ENCODE results near the gene FANCM. TPM values are rescaled to one million over a fixed set of nuclear protein-coding genes. Genes with fewer than 3 reads are reported as not detected.

The FANCM gene, protein sequence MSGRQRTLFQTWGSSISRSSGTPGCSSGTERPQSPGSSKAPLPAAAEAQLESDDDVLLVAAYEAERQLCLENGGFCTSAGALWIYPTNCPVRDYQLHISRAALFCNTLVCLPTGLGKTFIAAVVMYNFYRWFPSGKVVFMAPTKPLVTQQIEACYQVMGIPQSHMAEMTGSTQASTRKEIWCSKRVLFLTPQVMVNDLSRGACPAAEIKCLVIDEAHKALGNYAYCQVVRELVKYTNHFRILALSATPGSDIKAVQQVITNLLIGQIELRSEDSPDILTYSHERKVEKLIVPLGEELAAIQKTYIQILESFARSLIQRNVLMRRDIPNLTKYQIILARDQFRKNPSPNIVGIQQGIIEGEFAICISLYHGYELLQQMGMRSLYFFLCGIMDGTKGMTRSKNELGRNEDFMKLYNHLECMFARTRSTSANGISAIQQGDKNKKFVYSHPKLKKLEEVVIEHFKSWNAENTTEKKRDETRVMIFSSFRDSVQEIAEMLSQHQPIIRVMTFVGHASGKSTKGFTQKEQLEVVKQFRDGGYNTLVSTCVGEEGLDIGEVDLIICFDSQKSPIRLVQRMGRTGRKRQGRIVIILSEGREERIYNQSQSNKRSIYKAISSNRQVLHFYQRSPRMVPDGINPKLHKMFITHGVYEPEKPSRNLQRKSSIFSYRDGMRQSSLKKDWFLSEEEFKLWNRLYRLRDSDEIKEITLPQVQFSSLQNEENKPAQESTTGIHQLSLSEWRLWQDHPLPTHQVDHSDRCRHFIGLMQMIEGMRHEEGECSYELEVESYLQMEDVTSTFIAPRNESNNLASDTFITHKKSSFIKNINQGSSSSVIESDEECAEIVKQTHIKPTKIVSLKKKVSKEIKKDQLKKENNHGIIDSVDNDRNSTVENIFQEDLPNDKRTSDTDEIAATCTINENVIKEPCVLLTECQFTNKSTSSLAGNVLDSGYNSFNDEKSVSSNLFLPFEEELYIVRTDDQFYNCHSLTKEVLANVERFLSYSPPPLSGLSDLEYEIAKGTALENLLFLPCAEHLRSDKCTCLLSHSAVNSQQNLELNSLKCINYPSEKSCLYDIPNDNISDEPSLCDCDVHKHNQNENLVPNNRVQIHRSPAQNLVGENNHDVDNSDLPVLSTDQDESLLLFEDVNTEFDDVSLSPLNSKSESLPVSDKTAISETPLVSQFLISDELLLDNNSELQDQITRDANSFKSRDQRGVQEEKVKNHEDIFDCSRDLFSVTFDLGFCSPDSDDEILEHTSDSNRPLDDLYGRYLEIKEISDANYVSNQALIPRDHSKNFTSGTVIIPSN (N-terminal part only)
- total RNA-seq, result 4.9 and 8.0 TPM in 2 replicates

DNA sequence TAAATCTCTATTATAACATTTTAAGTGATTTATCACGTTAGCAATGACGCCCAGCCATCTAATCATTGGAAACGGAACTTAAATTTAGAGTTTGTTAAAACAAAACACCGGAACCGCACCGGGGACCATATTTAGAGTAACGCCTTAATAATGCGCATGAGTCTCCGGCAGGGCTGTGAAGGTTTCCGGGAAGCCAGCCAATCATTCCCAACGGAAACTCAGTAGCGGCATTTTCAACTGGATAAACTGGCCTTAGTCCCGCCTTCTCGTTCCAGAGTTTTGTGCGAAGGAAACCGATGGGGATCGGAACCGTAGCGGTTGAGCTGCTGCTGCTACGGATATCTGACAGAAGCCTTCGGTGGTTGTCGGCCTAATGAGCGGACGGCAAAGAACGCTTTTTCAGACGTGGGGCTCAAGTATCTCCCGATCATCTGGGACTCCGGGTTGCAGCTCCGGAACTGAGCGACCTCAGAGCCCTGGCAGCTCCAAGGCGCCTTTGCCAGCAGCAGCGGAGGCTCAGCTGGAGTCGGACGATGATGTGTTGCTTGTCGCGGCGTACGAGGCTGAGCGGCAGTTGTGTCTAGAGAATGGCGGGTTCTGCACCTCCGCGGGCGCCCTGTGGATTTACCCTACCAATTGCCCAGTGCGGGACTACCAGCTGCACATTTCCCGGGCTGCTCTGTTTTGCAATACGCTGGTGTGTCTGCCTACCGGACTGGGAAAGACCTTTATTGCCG, at the start of gene FANCM:
Gene FANCM, plus strand, starts transcription at position 272 of the 737 bp plus-strand sequence. Its CDS starts 102 bp downstream, at position 374.

DNA sequence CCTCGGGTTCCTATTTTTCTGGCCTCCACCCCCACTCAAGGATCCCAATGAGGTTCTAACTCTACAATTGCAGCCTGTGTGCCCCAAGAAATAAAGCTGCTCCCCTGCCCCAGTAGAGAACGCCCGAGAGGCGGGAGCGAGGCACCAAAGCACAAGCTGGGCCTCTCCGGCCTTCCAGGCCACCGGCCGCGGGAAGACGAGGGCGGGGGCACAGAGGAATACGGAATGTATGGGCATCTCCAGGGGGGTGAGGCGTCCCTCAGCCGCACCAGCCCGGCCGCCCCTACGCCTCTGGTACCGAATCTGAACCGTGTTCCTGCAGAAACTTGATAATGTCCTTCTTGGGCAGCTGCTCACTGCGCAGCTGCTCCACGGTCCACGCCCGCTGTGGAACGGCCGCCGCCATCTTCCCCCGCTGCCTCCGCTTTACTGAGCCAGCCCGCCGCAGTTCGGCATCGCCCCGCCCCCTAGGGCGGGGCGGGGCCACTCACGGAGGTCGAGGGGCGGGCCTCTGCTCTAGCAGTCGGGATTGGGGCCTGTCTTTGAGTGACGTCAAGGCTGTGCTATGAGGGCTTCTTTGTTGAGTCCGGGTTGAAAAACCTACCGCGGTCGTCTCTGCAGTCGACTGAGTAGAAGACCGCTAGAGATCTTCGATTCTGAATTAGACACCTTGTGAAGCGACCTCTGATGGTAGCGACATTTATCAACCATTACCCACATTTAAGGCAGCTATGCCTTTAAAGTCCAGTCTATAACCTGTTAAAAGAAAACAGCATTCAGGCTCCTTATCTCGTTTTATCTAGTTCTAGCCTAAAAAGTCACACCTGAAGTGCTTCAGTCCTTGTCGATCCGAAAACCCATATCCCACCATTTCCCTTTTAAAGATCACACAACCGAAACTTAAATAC, 1.4 kb upstream of the FANCM start, which contains the start of gene FKBP3:
Gene FKBP3, minus strand, starts transcription at position 431 of the 908 bp plus-strand sequence. Its CDS starts 25 bp downstream, at position 406.

Other genes starting within 250 kb of the FANCM start
- 2.3 and 3.5 TPM in 2 replicates for gene KLHL28, start 174.0 kb upstream of the FANCM start, total RNA-seq
- gene TOGARAM1, start 173.7 kb upstream of the FANCM start, total RNA-seq, result 5.5 and 6.6 TPM in 2 replicates
- 11.8 and 25.2 TPM in 2 replicates for gene PRPF39, start 51.8 kb upstream of the FANCM start, total RNA-seq
- gene FKBP3, start 1.4 kb upstream of the FANCM start, total RNA-seq, result 43.8 and 64.3 TPM in 2 replicates
- 31.4 and 33.0 TPM in 2 replicates for gene MIS18BP1, start 117.3 kb downstream of the FANCM start, total RNA-seq